Activated naive CD8-positive, alpha-beta T cell (primary cell): Measurements from ENCODE around the gene PNMA6E.

ENCODE experiments used
- H3K27ac Mint-ChIP-seq: one replicate; pipeline ENCODE4 v1.8.0; 2021; ENCODE audit warnings: mixed read lengths
- H3K27me3 Mint-ChIP-seq: one replicate; pipeline ENCODE4 v1.8.0; 2021; ENCODE audit warnings: mixed read lengths
- H3K36me3 Mint-ChIP-seq: one replicate; pipeline ENCODE4 v1.8.0; 2021; ENCODE audit warnings: mixed read lengths
- H3K4me1 Mint-ChIP-seq: one replicate; pipeline ENCODE4 v1.8.0; 2021; ENCODE audit warnings: low read depth, mixed read lengths
- H3K4me3 Mint-ChIP-seq: one replicate; pipeline ENCODE4 v1.8.0; 2021; ENCODE audit warnings: mild to moderate bottlenecking, mixed read lengths
- H3K9me3 Mint-ChIP-seq: one replicate; pipeline ENCODE4 v1.8.0; 2021; ENCODE audit warnings: low read depth, mixed read lengths

Gene PNMA6E

DNA sequence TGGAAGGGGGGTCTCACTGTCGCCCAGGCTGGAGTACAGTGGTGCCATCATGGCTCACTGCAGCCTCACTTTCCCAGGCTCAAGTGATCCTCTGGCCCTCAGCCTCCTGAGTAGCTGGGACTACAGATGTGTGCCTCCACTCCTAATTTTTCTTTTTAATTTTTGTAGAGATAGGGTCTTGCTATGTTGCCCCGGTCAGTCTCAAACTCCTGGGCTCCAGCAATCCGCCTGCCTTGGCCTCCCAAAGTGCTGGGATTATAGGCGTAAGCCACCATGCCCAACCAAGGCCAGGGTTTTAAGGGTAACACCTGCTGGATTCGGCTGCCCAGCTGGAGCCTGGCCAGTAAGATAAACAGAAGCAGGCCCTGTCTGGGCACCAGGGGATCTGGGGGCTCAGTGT is 41.3 kb upstream of the PNMA6E start:
- no peak overlapping the region for H3K27ac Mint-ChIP-seq
- H3K4me3 Mint-ChIP-seq = no peak overlapping the region
- H3K4me1 Mint-ChIP-seq = no peaks in the 10 kb centered on the region
- H3K36me3 Mint-ChIP-seq = no peaks in the 10 kb centered on the region
- no peaks in the 10 kb centered on the region for H3K27me3 Mint-ChIP-seq
- H3K9me3 Mint-ChIP-seq = no peaks in the 10 kb centered on the region

DNA sequence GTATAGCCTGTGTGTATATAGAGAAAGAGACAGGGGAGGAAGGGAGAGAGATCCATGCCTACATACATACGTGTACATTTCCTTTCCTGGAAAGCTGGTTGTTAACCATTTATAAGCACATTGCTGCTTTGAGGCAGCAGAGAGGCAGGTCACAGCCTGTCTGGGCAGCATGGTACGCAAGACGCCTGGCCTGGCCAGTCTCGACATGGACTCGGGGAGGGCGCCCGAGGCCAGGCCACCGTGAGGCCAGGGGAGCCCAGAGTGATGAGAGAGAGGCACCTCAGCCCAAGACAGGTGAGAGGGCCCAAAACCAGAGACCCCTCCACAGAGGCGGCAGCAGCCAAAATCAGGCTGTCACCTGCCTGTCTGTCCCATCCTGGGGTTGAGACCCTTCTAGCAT is 40.8 kb upstream of the PNMA6E start:
- Mint-ChIP-seq H3K27me3 (no peaks in the 10 kb centered on the region), H3K36me3 (no peaks in the 10 kb centered on the region), H3K4me3 (no peak overlapping the region), H3K27ac (no peak overlapping the region), H3K4me1 (no peaks in the 10 kb centered on the region), H3K9me3 (no peaks in the 10 kb centered on the region)

DNA sequence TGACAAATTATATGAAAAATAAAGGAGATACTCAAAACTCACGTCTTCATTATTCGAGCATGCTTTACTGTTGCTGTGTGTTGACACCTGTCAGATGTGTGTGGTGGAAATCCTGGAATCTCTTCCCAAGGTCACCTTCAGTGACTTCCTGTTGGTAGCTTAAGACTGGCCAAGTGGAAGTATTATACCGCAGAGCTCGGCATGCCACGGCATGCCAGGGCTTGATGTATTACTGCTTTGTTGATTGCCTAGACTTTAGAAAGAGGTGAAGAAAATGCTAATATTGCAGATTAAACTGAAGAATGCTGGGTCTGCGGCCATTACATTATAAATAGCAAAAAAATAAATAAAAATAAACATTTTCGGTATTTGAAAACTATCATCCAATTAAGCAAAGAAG is 40.1 kb upstream of the PNMA6E start:
- no peaks in the 10 kb centered on the region for H3K9me3 Mint-ChIP-seq
- no peaks in the 10 kb centered on the region for H3K27me3 Mint-ChIP-seq
- no peak overlapping the region for H3K4me3 Mint-ChIP-seq
- no peak overlapping the region for H3K27ac Mint-ChIP-seq
- no peaks in the 10 kb centered on the region for H3K4me1 Mint-ChIP-seq
- no peaks in the 10 kb centered on the region for H3K36me3 Mint-ChIP-seq

DNA sequence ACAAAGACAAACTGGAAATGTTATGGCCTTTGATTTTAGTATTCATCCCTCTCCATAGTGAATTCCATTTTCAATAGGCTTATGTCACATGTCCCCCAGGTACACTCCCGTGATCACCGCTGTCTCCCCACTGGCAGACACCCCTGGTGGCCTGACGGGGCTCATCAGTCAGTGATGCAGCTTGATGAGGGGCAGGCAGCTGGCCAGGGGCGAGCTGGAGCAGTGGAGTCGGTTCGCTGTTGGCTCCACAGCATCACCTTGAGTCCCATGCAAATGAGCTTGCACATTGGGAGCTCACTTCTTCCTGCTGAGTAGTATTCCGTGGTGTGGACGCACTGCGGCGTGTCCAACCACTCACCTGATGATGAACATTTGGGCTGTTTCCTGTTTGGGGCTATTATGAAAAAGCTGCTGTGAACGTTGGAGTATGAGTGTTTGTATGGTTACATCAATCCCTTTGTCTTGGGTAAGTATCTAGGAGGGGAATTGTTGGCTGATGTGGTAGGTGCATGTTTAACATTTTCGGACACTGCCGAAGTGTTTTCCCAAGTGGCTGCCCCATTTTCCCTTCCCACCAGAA is 39.5 kb upstream of the PNMA6E start:
- H3K36me3 Mint-ChIP-seq = no peaks in the 10 kb centered on the region
- H3K27me3 Mint-ChIP-seq = no peaks in the 10 kb centered on the region
- no peak overlapping the region for H3K4me3 Mint-ChIP-seq
- H3K27ac Mint-ChIP-seq = no peak overlapping the region
- no peaks in the 10 kb centered on the region for H3K4me1 Mint-ChIP-seq
- no peaks in the 10 kb centered on the region for H3K9me3 Mint-ChIP-seq

- Mint-ChIP-seq H3K9me3 (no peaks in the 10 kb centered on the region), H3K36me3 (no peaks in the 10 kb centered on the region), H3K27ac (no peak overlapping the region), H3K4me1 (no peaks in the 10 kb centered on the region), H3K27me3 (no peaks in the 10 kb centered on the region), H3K4me3 (no peak overlapping the region)
Observed at GRCh38 chrX:153439977-153440376, 38.8 kb upstream of the PNMA6E start.

DNA sequence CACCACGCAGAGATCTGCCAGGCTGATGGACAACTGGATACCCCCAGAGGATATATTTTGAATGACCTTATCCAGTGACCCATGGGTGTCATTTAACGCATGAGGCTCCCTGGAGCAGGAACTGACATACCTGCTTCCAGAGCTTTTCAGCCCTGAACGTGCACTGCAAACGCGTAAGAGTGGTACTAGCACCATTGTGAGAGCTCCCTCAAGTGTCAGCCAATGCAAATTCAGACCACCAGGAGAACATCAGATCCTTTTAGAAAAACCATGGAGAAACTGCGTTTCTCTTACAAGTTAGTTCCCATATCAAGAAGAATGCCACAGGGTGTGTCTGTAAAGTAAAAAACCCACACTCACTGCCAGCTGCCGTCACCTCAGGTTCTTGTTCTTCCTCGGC is 37.4 kb upstream of the PNMA6E start:
- Mint-ChIP-seq H3K4me3 (no peak overlapping the region), H3K4me1 (no peaks in the 10 kb centered on the region), H3K27me3 (no peaks in the 10 kb centered on the region), H3K27ac (no peak overlapping the region), H3K36me3 (no peaks in the 10 kb centered on the region), H3K9me3 (no peaks in the 10 kb centered on the region)

DNA sequence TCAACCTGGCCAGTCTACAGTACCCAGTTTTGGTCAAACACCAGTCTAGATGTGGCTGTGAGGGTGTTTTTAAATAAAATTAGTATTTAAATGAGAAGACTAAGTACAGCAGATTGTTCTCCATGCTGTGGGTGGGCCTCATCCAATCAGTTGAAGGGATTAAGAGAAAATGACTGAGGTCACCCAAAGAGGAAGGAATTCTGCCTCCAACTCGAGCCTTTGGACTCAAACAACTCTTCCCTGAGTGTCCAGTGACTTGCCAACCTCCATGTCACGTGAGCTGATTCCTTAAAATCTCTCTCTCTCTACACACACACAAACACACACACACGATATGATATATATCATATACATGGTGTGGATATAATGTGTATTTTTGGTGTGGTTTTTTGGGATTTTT is 34.7 kb upstream of the PNMA6E start:
- Mint-ChIP-seq H3K27me3 (no peaks in the 10 kb centered on the region), H3K4me1 (no peaks in the 10 kb centered on the region), H3K27ac (no peak overlapping the region), H3K36me3 (no peaks in the 10 kb centered on the region), H3K4me3 (no peak overlapping the region), H3K9me3 (no peaks in the 10 kb centered on the region)

- H3K27ac Mint-ChIP-seq = no peak overlapping the region
- no peak overlapping the region for H3K4me3 Mint-ChIP-seq
- no peaks in the 10 kb centered on the region for H3K4me1 Mint-ChIP-seq
- H3K36me3 Mint-ChIP-seq = no peaks in the 10 kb centered on the region
- H3K27me3 Mint-ChIP-seq = no peaks in the 10 kb centered on the region
- H3K9me3 Mint-ChIP-seq = no peaks in the 10 kb centered on the region
Observed at GRCh38 chrX:153434801-153435200, 33.7 kb upstream of the PNMA6E start.

DNA sequence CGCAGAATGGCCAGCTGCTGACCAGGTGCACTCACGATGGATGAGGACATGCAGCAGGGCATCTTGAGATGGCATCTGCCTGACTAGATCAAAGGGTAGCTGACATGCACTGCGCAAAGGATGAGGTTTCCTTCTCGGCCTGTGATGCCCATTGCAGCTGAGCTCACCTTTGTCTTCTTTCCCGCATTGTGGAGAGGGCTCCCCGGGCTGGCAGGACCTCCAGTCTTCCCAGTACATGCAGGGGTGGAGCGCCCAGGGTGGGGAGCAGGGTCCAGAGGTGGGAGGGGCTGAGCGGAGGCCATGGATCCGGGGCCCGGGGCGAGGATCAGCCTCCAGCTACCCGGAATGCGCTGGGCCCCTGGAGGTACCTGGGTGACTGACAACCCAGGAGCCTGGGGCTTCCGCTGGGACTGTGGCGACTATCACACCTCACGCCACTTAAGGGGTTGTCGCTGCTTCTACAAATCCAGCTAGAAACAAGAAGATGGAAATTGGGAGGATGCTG is 32.7 kb upstream of the PNMA6E start:
- Mint-ChIP-seq H3K9me3 (no peaks in the 10 kb centered on the region), H3K27me3 (no peaks in the 10 kb centered on the region), H3K27ac (no peak overlapping the region), H3K4me1 (no peaks in the 10 kb centered on the region), H3K36me3 (no peaks in the 10 kb centered on the region), H3K4me3 (no peak overlapping the region)

- Mint-ChIP-seq H3K27me3 (no peaks in the 10 kb centered on the region), H3K9me3 (no peaks in the 10 kb centered on the region), H3K36me3 (peaks cover 2% of the 10 kb centered on the region), H3K4me3 (no peak overlapping the region), H3K27ac (no peak overlapping the region), H3K4me1 (no peaks in the 10 kb centered on the region)
Observed at GRCh38 chrX:153433161-153433680, 32.1 kb upstream of the PNMA6E start.

- Mint-ChIP-seq H3K27ac (no peak overlapping the region), H3K9me3 (no peaks in the 10 kb centered on the region), H3K36me3 (peaks cover 2% of the 10 kb centered on the region), H3K4me3 (no peak overlapping the region), H3K27me3 (no peaks in the 10 kb centered on the region), H3K4me1 (no peaks in the 10 kb centered on the region)
Observed at GRCh38 chrX:153430796-153431195, 29.6 kb upstream of the PNMA6E start.

GRCh38 chrX:153426204-153426603 is 25.1 kb upstream of the PNMA6E start:
- Mint-ChIP-seq H3K4me1 (no peaks in the 10 kb centered on the region), H3K9me3 (no peaks in the 10 kb centered on the region), H3K27me3 (no peaks in the 10 kb centered on the region), H3K27ac (no peak overlapping the region), H3K36me3 (peaks cover 2% of the 10 kb centered on the region), H3K4me3 (no peak overlapping the region)

- H3K9me3 Mint-ChIP-seq = no peaks in the 10 kb centered on the region
- H3K4me3 Mint-ChIP-seq = no peak overlapping the region
- no peak overlapping the region for H3K27ac Mint-ChIP-seq
- no peaks in the 10 kb centered on the region for H3K4me1 Mint-ChIP-seq
- H3K27me3 Mint-ChIP-seq = no peaks in the 10 kb centered on the region
- peaks cover 2% of the 10 kb centered on the region for H3K36me3 Mint-ChIP-seq
Observed at GRCh38 chrX:153423652-153424051, 22.5 kb upstream of the PNMA6E start.

DNA sequence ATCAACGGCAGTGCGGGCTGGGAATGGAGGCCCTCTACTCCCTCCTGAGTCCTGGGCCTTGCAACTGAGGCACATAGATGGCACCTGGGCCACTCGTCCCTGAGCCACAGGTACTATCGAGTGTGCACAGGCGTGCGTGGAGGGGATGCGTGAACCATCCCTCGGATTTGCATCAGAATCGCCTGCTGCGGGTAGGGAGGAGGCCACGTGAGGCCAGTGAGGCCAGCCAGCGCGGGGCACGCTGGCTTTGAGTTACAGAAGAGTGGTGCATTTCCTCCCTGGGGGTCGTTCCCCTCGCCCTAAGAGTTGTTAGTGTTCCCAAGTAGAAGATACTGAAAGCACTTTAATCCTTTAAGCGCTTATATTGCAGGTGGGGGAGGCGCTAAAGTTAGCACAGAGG is 20.7 kb upstream of the PNMA6E start:
- no peak overlapping the region for H3K4me3 Mint-ChIP-seq
- H3K9me3 Mint-ChIP-seq = no peaks in the 10 kb centered on the region
- H3K27me3 Mint-ChIP-seq = no peaks in the 10 kb centered on the region
- H3K27ac Mint-ChIP-seq = no peak overlapping the region
- H3K36me3 Mint-ChIP-seq = no peaks in the 10 kb centered on the region
- H3K4me1 Mint-ChIP-seq = no peaks in the 10 kb centered on the region

GRCh38 chrX:153420851-153421599 is 19.9 kb upstream of the PNMA6E start:
- Mint-ChIP-seq H3K27ac (no peak overlapping the region), H3K9me3 (no peaks in the 10 kb centered on the region), H3K4me3 (no peak overlapping the region), H3K27me3 (no peaks in the 10 kb centered on the region), H3K4me1 (no peaks in the 10 kb centered on the region), H3K36me3 (no peaks in the 10 kb centered on the region)

DNA sequence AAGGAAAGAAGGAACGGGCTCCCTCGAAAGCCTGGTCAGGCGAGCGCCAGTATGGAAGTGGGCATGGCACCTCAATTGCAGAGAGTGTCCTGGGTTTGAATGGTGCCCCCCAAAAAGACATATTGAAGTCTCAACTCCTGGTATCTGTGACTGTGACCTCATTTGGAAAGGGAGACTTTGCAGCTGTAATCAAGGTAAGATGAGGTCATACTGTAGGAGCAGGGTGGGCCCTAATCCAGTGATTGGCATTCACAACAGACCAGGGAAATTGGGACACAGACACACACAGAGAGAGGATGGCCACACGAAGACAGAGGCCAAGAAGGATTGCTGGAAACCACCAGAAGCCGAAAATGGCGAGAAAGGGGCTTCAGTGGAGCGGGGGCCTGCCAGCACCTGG is 16.5 kb upstream of the PNMA6E start:
- no peaks in the 10 kb centered on the region for H3K9me3 Mint-ChIP-seq
- no peaks in the 10 kb centered on the region for H3K36me3 Mint-ChIP-seq
- H3K27ac Mint-ChIP-seq = no peak overlapping the region
- H3K4me1 Mint-ChIP-seq = no peaks in the 10 kb centered on the region
- H3K4me3 Mint-ChIP-seq = no peak overlapping the region
- no peaks in the 10 kb centered on the region for H3K27me3 Mint-ChIP-seq
